HG03575 (cell line): ENCODE data around the gene PLAU.
"Not testable (repeated sequence)": the region's sequence is repeated elsewhere in the genome, so short reads cannot be mapped to it uniquely, and the experiment has no call there.

ENCODE experiments used
- ATAC-seq: cut with Tn5 transposase; IDR thresholded peaks from one replicate; pipeline ENCODE4 v1.9.1; 2021; ENCODE audit not compliant: unreplicated experiment, insufficient number of reproducible peaks, low FRiP score; ENCODE audit errors: extremely low read depth

PLAU gene

DNA sequence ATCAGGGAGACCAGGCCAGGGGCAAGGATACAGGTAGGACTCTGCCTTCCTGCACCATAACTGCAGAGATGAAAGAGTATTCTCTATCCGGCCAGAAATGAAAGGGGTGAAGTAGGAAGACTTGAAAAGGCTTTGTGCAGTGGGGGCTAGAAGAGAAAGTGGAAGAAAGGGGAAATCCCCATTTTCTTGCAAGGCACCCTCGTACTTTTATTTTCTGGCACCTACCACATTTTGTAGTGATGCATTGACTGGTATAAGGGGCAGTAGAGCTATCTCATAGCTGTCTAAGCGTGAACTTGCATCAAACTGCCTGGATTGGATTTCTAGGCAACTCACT lies 35.8 kb upstream of the PLAU start:
- ATAC-seq: no peak

DNA sequence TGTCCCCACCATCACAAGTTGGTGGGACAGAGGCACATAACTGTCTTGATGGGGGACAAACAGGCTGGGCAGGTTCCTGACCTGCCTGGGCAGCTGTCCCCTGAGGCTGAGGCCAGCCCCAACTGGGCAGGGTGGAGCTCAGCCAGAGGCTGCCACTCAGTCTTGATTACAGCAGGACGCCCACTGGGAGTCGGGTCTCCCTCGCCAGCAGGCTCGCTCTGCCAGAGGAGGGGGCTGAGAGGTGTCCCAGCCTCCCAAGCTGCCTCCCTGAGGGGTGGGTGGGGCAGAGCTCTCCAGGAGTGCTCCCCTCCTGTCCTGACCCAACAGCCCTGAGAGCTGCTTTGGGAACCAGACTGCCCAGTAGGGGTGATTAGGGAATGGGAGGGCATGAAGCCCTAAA lies 34.8 kb upstream of the PLAU start:
- ATAC-seq: no peak

DNA sequence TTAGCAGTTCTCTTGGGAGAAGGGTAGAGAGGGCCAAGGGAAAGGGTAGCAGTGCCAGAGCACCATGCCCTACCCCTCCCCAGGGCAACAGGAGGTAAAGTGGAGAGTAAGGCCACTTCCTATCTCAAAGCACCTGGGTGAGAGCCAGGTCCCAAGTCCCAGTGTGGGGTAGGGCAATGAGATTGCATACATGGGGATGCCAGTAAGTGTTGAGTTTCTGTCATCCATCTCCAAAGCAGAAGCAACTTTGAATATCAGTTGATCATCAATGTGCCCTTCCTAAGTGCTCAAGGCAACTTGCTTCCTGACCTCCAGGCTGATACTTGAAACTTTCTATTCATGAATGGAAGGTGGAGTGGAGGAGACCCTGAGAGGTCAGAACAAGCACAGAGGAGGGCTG lies 34.4 kb upstream of the PLAU start:
- no peak for ATAC-seq

DNA sequence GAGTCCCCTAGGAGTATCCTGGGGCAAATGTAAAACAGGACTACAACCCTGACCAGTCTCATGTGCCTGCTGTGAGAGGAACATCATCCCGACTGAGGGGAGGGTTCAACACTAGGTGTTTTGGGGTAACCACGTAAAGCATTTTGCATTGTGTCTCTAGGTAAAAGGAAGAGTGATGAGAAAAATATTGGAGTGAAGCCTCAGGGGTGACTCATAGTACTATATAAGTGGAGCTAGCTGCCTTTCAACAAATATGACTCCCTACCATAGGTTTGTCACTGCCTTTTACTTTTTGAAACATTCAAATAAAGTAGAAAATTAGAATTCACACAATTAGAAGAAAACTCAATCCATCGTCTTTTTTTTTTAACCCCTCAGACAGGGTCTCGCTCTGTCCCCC lies 34.0 kb upstream of the PLAU start:
- no peak for ATAC-seq

DNA sequence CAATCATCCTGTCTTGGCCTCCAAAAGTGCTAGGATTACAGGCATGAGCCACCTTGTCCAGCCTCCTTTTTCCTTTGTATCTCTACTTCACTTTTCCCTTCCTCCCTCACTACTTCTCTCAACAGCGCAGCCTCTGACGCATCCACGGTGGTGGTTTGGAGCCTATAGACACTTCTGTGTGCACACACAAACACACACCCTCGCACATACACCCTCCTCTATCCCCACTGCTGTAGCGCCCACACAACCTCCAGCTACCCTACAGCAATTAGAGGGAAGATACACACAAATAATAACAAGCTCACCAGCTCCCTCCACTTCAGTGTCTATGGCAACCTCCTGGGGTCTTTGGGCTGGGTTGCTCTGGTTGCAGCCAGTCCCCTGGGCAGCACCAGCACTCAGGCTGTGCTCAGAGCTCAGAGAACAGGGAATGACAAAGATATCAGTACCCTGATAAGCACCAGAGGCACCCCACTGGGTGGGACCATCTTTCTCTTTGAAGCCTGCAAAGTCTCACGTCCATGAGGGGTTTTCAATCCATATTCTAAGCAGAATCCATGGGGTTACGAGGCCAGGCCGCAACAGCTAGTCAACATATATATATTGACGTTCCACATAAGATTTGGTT lies 33.3 kb upstream of the PLAU start:
- ATAC-seq: no peak

DNA sequence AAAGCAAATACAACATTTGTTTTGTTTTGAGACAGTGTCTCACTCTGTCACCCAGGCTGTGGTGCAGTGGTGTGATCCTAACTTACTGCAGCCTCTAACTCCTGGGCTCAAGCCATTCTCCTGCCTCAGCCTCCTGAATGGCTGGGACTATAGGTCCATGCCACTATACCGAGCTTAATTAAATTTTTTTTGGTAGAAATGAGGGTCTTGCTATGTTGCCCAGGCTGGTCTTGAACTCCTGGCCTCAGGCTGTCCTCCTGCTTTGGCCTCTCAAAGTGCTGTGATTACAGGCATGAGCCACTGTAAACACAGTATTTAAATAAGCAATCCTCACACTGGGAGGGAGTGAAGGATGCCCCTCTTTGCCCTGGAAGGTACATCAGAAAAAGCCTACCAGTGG lies 32.6 kb upstream of the PLAU start:
- ATAC-seq: no peak

DNA sequence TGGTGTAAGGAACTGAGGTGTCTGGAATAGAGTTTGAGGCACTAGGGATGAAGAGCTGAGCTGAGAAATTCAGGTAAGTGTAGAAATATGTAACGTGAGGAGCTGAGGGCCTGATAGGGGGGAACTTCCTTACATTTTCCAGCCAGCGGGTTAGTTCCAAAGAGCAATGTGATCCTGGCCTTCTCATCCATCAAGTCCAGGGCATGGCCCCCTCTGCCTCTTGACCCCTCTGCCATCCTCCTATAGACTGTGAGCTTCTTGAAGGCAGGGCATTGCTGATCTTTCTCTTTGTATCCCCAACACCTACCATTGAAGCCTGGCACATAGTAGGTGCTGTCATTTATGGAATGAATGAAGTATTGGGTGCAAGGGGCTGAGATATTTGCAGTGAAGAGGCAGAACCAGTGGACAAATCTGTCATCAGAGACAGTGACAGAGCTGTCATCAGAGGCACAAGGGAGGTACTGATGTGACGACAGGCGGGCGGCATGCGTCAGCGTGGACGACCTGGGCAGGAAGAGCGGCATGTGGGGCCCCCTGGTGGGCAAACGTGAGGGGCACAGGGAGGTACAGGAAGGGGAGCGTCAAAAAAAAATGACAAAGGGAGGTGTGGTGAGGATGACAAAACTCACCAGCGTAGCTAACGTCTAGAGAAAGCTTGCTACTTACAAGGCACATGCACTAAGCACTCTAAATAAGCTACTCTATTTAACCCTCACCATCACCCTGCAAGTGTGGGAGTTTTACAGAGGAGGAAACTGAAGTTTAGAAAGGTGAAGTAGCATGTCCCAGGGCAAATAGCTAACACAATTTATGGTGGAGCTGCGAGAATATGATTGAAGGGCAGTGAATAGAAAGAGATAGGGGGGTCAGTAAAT lies 31.4 kb upstream of the PLAU start:
- peak; percentile 70 for ATAC-seq

DNA sequence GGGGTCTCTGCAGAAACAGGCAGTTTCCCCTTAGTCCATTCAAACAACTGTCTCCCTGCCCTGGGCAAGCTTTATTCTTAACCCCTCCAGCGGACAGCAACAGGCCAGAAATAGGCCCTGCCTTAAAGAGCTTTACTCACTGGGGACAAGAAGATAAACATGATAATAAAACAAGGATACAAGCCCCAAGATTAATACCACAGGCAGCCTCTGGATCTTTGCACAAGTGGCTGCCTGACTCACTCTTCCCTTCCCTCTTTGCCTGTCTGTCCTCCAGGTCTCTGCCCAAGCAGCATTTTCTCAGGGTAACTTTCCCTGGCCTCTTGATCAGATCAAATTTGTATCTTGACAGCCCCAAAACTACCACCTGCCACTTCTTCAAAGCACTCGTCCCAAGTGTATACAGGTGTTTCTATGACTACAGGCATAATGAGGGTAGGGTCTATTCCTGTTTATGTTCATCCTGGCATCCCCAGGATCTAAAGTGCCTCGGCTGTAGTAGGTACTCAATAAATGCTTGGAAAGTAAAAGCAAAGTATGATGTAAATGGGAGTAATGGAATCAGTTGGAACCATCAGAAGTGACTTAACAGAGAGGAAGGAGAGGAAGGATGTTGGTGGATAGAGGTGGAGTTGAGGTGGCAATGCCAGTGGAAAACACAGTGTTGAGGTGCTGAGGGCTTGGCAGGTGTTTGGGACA lies 29.6 kb upstream of the PLAU start:
- no peak for ATAC-seq

DNA sequence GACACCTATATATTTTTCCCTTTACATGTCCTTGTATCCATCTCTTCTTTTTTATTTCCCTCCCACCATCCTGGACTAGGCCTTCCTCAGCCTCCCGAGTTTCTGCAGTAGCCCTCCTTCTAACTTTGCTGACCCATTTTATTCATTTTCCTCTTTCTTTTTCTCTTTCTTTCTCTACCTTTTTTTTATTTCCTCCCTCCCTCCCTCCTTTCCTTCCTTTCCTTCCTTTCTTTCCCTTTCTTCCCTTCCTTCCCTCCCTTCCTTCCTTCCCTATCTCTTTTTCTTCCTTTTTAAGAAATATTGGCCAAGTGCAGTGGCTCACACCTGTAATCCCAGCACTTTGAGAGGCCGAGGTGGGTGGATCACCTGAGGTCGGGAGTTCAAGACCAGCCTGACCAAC lies 26.9 kb upstream of the PLAU start:
- ATAC-seq: no peak

DNA sequence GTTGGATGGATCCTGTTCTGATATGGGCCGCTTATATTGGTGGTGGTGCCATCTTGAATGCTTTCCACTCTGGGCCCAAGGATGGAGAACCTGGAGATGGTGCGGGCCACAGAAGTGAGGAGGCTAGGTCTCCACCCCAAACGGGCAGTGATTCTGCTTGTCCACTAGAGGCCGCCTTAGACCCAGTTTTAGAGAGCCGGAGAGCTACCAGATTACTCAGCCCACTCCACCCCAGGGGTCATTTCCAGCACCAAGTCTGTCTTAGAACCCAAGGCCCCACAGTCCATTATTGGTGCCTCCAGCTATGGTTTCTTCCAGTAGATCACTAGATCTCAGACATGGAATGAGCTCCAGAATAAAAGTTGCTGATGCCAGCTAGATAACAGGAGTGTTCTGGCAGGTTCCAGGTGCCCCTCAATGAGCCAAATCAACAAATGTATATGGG lies 24.8 kb upstream of the PLAU start:
- no peak for ATAC-seq

DNA sequence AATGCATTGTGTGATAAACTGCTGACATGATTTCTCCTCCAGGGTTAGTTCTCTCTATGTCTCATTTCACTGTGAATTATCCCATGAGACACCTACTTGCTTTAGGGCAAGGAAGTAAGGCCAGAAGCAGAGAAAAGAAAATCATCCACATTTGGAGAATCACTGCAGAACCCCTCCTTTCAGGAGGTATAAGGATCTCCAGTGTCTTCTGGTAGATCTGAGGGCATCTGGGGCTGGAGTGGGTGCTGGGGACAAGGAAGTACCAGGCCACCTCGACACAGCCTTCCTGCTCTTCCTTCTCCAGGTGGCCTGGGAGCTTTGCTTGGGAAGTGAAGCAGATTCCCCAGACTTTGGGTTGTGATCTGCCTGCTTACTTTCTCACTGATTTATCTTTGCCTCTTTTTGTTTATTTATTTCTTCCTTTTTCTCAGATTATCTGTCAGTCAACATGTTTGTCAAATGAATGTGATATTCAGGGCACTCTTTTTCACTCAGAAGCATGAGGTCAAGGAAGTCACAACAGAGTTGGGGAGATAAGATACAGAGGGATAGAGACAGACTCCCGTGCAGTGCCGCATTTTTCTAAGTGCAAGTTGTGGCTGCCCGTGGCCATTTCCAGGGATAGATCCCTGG lies 24.2 kb upstream of the PLAU start:
- ATAC-seq: no peak

DNA sequence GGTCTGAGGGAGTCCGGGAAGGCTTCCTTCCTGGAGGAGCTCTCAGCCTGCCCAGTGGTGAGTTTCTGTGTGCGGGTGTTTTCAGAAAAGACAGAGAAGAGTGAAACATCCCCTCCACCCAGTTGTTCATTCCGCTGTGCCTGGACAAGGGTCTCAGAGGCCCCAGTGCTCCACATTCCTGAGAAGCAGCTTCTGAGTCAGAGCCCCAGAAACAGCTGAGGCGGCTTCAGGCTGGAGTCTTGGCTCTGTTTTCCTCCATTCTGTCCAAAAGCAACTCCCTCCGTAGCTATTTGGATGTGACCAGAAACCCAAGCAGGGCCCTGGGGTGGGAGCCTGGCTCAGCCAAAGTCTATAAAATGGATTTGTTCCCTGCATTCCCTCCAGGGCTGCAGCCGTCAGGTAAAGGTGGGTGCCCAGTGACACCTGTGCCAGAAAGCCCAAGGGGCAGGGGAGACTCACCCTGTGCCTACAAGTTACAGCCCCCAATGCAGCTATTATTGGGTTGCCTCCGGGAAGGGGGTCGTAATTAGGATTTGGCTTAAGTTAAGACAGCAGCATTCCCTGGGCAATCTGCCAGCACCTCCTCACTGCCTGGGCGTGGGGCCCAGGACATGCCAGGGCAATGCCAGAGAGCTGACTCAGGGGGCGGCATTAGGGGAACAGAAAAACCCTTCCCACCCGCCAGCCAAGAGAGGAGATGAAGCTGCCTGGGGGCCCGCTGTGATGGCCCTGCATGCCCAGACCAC lies 23.5 kb upstream of the PLAU start:
- ATAC-seq: no peak

DNA sequence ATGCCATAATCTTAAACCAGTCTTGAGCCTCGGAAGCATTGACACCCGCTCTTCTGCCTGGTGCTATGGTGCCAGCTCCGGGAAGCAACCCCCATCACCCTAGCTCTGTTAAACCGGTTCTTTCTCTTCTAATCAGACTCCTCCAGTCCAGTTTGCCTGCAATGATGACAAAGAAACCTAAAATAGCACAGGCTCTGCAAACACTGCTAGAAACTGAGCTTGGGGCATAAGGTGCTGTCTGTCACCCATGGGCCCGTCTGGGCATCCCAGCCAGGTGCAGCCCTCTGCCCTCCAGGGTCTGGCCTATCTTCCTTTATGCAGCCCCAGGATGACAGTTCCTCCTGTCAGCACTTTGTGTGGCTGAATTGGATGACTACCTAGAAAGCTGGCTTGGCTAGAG lies 22.4 kb upstream of the PLAU start:
- no peak for ATAC-seq

DNA sequence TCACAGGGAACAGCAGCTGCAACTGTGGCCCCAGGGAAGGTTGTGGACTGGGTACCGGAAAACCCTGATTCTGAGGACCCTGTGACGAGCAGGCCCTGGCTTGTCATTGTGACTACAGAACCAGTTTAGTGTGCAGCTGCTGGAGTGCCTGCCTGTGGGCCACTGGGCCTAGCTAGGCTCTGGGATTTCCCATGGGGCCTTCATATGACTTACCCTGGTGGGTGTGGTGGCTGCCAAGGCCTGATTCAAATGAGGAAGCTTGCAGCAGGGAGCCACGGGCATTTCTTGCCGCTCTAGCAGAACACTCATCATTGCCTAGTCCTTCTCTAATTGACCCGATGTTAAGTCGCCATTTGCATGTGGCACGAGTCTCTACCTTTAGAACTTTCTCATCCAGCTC lies 21.9 kb upstream of the PLAU start:
- no peak for ATAC-seq

DNA sequence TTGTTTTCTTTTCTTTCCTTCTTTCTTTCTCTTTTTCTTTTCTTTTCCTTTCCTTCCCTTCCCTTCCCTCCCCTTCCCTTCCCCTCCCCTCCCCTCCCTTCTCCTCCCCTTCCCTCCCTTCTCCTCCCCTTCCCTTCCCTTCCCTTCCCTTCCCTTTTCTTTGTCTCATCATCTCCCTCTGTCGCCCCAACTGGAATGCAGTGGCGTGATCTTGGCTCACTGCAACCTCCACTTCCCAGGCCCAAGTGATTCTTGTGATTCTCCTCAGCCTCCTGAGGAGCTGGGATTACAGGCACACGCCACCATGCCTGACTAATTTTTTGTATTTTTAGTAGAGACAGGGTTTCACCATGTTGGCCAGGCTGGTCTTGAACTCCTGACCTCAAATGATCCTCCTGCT lies 21.5 kb upstream of the PLAU start:
- ATAC-seq: not testable (repeated sequence)

DNA sequence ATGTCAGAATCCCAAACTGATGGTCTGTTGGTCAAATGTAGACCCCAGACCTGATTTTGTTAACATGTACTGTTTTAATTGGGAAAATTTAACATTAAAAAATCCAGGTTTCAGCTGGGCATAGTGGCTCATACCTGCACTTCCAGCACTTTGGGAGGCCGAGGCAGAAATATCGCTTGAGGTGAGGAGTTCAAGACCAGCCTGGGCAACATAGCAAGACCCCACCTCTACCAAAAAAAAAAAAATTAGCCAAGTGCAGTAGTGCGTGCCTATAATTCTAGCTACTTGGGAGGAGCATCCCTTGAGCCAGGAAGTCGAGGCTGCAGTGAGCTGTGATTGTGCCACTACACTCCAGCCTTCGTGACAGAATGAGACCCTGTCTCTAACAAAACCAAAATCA lies 20.7 kb upstream of the PLAU start:
- no peak for ATAC-seq

DNA sequence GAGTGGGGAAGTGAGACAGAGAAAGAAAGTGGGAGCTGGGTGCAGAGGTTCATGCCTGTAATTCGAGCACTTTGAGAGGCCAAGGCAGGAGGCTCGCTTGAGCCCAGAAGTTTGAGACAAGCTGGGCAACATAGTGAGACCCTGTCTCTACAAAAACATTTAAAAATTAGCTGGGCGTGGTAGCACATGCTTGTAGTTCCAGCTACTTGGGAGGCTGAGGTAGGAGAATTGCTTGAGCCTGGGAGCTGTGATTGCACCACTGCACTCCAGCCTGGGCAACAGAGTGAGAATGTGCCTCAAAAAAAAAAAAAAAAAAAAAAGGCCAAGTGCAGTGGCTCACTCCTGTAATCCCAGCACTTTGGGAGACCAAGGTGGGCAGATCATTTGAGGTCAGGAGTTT lies 20.1 kb upstream of the PLAU start:
- ATAC-seq: not testable (repeated sequence)

DNA sequence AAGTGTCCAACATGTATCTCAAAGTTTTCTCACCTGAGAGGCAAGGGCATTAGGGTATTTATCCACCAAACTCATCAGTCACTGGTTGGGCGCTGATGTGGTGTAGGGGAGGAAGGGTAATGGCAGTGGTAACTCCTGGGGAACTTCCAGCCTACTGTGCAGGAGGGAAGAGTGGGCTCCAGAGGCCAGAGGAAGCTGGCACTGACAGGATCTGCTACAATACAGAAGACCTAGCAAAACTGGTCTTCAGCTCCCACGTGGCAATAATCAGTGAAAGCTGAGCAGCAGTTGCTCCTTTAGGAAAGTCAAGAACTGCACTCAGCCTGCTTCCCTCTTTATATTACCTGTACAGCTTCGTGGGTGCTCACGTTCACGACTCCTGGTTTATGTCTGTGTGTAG lies 19.4 kb upstream of the PLAU start:
- no peak for ATAC-seq
